ENCODE results near the gene GALNTL6. TPM values are rescaled to one million over a fixed set of nuclear protein-coding genes. Genes with fewer than 3 reads are reported as not detected.
"Not testable (repeated sequence)": the region's sequence is repeated elsewhere in the genome, so short reads cannot be mapped to it uniquely, and the experiment has no call there.

GALNTL6 gene
- total RNA-seq, 4 donors from 2014 or later: 0.30 to 1.3 (median 0.60) TPM

DNA sequence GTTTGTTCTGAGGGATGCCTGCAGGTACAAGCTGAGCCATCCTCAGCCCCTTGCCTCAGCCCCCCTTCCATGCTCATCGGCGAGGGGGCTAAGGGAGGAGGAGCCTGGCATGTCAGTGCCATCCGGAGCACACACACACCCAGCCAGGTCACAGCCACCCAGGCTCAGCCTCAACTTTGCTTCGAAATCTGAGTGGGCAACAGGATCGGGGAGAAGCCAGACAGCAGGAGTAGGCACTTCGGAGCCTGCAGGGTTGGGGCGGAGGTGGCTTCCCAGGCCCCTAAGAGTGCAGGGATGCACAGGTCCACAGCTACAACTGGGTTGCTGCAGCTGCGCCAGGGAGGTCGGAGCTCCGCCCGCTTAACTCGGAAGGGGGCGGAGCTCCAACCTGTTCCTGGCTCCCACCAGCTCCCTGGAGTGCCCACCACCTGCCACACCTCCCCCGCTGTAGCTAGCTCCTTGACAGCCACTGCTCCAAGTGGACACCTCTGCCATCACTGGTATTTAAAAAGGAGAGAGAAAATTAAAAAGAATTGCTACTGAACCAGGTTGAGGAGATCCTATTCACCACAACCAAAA lies 1162.5 kb downstream of the GALNTL6 start:
- intact Hi-C loops (cut with DNase I; ENCODE audit: low total_unique reads): no loop called here
- DNase-seq (ENCODE audit: low spot score in 2 of 2): no peak
- no peak overlapping the region for H3K4me3 ChIP-seq (ENCODE audit: low read depth, poor library complexity, severe bottlenecking)
- 92 to 95% methylated on average over 14 of the region's 14 CpGs for WGBS, 2 donors
- no peak for TF ChIP-seq POLR2A (IDR thresholded peaks at IDR 0.05)
- TF ChIP-seq, protein P1, sequence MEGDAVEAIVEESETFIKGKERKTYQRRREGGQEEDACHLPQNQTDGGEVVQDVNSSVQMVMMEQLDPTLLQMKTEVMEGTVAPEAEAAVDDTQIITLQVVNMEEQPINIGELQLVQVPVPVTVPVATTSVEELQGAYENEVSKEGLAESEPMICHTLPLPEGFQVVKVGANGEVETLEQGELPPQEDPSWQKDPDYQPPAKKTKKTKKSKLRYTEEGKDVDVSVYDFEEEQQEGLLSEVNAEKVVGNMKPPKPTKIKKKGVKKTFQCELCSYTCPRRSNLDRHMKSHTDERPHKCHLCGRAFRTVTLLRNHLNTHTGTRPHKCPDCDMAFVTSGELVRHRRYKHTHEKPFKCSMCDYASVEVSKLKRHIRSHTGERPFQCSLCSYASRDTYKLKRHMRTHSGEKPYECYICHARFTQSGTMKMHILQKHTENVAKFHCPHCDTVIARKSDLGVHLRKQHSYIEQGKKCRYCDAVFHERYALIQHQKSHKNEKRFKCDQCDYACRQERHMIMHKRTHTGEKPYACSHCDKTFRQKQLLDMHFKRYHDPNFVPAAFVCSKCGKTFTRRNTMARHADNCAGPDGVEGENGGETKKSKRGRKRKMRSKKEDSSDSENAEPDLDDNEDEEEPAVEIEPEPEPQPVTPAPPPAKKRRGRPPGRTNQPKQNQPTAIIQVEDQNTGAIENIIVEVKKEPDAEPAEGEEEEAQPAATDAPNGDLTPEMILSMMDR (IDR thresholded peaks at IDR 0.05): no peak

DNA sequence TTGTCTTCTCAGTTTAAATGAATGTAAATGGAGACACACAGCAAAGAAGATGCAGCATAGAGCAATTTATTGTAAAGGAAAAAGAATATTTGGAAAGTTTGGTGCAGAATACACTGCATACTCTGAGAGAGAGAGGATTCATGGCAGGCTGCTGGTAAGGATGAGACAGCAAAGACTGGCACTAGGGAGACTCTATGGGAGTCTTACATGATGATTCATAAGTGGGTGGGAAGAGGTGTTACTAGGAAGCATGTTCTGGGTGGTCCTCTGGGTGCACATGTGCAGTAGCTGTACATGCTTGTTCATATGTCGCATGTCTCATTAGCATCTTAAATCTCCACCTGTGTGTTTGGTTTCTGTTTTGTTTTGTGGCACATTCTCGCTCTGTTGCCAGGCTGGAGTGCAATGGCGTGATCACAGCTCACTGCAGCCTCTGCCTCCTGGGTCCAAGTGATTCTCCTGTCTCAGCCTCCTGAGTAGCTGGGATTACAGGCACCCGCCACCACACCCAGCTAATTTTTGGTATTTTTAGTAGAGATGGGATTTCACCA lies 1164.4 kb downstream of the GALNTL6 start:
- 91 to 97% methylated on average over 4 of the region's 4 CpGs for WGBS, 2 donors
- intact Hi-C loops (cut with DNase I; ENCODE audit: low total_unique reads): not testable (repeated sequence)

DNA sequence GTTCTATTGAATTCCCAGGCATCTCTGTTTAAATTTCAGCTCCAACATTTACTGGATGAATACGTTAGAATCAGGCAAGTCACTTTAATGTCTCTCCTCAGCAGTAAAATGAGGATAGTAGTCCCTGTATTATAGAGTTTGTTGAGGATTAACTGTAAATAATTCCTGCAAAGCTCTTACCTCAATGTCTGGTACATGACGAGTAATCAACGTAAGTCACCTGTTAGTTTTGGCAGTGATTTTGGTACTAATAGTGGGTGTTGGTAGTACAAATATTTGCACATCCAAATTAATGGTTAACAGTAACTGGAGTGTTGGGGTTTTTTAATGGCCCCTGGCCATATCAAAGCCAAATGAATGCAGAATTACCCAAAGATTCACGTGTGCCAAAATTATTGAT lies 1165.6 kb downstream of the GALNTL6 start:
- intact Hi-C loops (cut with DNase I; ENCODE audit: low total_unique reads): no loop called here
- no peak for DNase-seq (ENCODE audit: low spot score in 2 of 2)
- TF ChIP-seq, protein P1 (IDR thresholded peaks at IDR 0.05): no peak
- TF ChIP-seq POLR2A (IDR thresholded peaks at IDR 0.05): no peak
- WGBS, 2 donors: 65 to 71% methylated on average over 4 of the region's 4 CpGs
- H3K4me3 ChIP-seq (ENCODE audit: low read depth, poor library complexity, severe bottlenecking): no peak overlapping the region

More for the DNA sequence above, 1164.4 kb downstream of the GALNTL6 start:
- DNase-seq (ENCODE audit: low spot score in 2 of 2); H3K4me3 ChIP-seq (ENCODE audit: low read depth, poor library complexity, severe bottlenecking): not testable (repeated sequence)

DNA sequence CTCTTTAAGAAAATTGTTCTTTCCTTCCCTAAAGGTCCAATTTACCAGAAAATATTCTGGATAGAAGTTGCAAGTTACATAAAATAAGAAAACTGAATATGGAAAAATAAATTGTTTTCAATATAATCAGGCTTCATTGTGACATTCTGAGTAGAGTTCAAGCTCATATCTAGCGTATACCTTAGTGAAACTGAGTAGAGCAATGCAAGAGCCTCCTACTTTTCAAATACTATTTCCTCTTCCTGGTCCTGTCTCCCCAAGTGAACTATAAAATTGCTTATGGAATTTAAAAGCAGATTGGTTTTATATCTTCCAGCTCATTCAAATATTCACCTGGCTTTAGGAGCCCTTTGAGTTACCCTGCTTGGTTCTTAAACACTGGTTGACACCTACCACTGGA lies 1166.1 kb downstream of the GALNTL6 start:
- no peak for DNase-seq (ENCODE audit: low spot score in 2 of 2)
- H3K4me3 ChIP-seq (ENCODE audit: low read depth, poor library complexity, severe bottlenecking): no peak overlapping the region
- TF ChIP-seq, protein P1 (IDR thresholded peaks at IDR 0.05): no peak
- no peak for TF ChIP-seq POLR2A (IDR thresholded peaks at IDR 0.05)
- intact Hi-C loops (cut with DNase I; ENCODE audit: low total_unique reads): no loop called here
- 91 to 98% methylated on average over 1 of the region's 1 CpG for WGBS, 2 donors

DNA sequence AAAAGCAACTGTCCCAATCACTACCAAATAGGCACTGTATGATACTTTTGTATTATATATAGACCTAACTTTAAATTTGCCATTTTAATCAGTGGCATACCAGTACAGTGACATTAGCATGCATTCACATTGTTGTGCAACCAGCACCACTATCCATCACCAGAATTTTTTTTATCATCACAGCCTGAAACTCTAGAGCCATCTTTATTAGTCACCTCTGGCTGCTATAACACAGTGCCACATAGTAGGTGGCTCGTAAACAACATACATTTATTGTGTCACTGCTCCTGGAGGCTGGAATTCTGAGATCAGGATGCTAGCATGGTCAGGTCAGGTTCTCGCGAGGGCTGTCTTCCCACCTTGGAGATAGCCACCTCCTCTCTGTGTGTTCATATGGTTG lies 1167.0 kb downstream of the GALNTL6 start:
- H3K4me3 ChIP-seq (ENCODE audit: low read depth, poor library complexity, severe bottlenecking): no peak overlapping the region
- no peak for DNase-seq (ENCODE audit: low spot score in 2 of 2)
- TF ChIP-seq POLR2A (IDR thresholded peaks at IDR 0.05): no peak
- TF ChIP-seq, protein P1 (IDR thresholded peaks at IDR 0.05): no peak
- intact Hi-C loops (cut with DNase I; ENCODE audit: low total_unique reads): no loop called here
- WGBS, 2 donors: 96 to 98% methylated on average over 3 of the region's 3 CpGs

DNA sequence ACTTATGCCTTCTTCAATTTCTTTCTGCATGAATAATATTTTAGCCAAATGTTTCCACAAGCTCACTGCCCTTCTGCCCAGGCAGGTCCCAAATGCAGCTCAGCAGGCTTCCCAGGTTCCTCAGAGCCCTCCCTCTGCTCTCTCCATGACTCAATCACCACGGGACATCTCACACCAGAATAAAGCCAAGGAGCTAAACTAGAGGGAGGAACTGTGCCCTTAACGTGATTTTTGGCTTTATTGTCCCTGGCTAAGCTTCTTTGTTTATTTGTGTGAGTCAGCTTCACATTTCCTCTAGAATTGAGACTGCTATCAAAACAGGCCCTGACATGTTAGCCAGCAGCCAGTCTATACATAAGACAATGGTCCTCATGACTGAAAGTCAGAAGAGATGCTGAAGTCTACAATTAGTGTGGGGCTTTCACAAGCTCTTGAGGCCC lies 1169.0 kb downstream of the GALNTL6 start:
- DNase-seq (ENCODE audit: low spot score in 2 of 2): peak in 1 of 2 donors; percentile 42
- no peak overlapping the region for H3K4me3 ChIP-seq (ENCODE audit: low read depth, poor library complexity, severe bottlenecking)
- TF ChIP-seq, protein P1 (IDR thresholded peaks at IDR 0.05): no peak
- no peak for TF ChIP-seq POLR2A (IDR thresholded peaks at IDR 0.05)
- 22 to 28% methylated on average over 2 of the region's 2 CpGs for WGBS, 2 donors
- intact Hi-C loops (cut with DNase I; ENCODE audit: low total_unique reads): no loop called here

Measured in lower leg skin (tissue), 4 donors.